HCT116 (cell line): ENCODE data around the gene COL28A1. TPM values are rescaled to one million over a fixed set of nuclear protein-coding genes. Genes with fewer than 3 reads are reported as not detected.

Experiments
- ATAC-seq: fragments of 200-7000 bp; cut with Tn5 transposase; 2 replicates; pipeline ENCODE4 v1.9.1; 2020; ENCODE audit warnings: mild to moderate bottlenecking, moderate library complexity
- BruUV-seq: library from RNA; stranded (reverse); fragments of 400-500 nt; replicated peaks from 2 replicates; lab custom pipeline; 2021; lab: Mats Ljungman, UMichigan
- CTCF ChIA-PET: fragments of 300-600 bp; sonication (Branson Sonifier 250); formaldehyde crosslinking; loops from one replicate; lab custom pipeline; 2021; ENCODE audit warnings: antibody characterized with exemption; lab: Charles Lee
- POLR2A ChIA-PET: fragments of 300-600, 350-600 bp; sonication (Branson Sonifier 250); formaldehyde crosslinking; loops from one replicate; lab custom pipeline; 2021; ENCODE audit warnings: antibody characterized with exemption; lab: Charles Lee
- RAD21 ChIA-PET, 2 experiments: fragments of 300-600 bp; sonication (Branson Sonifier 250); formaldehyde crosslinking; loops; one replicate each; lab custom pipeline; 2023; ENCODE audit warnings: low total read pairs in 2 of 2; ENCODE audit not compliant: uncharacterized antibody in 2 of 2, unreplicated experiment in 2 of 2, low non-redundant PET in 1 of 2; lab: Charles Lee
- DNase-seq: peaks from one replicate; pipeline ENCODE4 v3.0.0-alpha.2; 2010; ENCODE audit warnings: low read depth, low spot score
- H2AFZ ChIP-seq: fragments of 200-600 bp; shearing (Covaris generic), sonication (generic); 2 replicates; pipeline ENCODE4 v1.6.1; 2017; ENCODE audit warnings: low read depth, mixed run types, mixed read lengths, antibody characterized with exemption, low read length; ENCODE audit not compliant: poor library complexity, severe bottlenecking
- H3K27ac ChIP-seq: 2 replicates; pipeline ENCODE4 v1.5.1; 2012; ENCODE audit warnings: low read depth, low read length
- H3K27me3 ChIP-seq: fragments of 200-600 bp; sonication (generic); 2 replicates; pipeline ENCODE4 v1.6.1; 2016; ENCODE audit warnings: mixed run types, low read length, mixed read lengths; ENCODE audit not compliant: insufficient read depth
- H3K36me3 ChIP-seq, 2 experiments: fragments of 200-500 bp in 1 of 2; fragments of 200-600 bp in 1 of 2; sonication (Bioruptor generic) in 1 of 2; sonication (generic) in 1 of 2; 2 replicates each; pipeline versions ENCODE4 v1.5.1 to v1.6.1; 2014 to 2016; ENCODE audit warnings: low read length in 2 of 2, inconsistent platforms in 1 of 2, mixed read lengths in 1 of 2, mixed run types in 1 of 2; ENCODE audit not compliant: insufficient read depth in 2 of 2, control insufficient read depth in 1 of 2
- H3K4me1 ChIP-seq, 2 experiments: fragments of 200-600 bp in 1 of 2; sonication (generic) in 1 of 2; 2 replicates each; pipeline versions ENCODE4 v1.5.1 to v1.6.1; 2012 to 2017; ENCODE audit warnings: low read length in 2 of 2, inconsistent platforms in 1 of 2, mild to moderate bottlenecking in 1 of 2, mixed read lengths in 1 of 2, mixed run types in 1 of 2, moderate library complexity in 1 of 2; ENCODE audit not compliant: insufficient read depth in 2 of 2, control insufficient read depth in 1 of 2
- H3K4me2 ChIP-seq: fragments of 200-600 bp; sonication (generic); 2 replicates; pipeline ENCODE4 v1.6.1; 2017; ENCODE audit warnings: mixed run types, low read length, mixed read lengths
- H3K4me3 ChIP-seq, 2 experiments: fragments of 200-600 bp in 1 of 2; sonication (generic) in 1 of 2; replicated peaks in 1 of 2; 2 replicates each; pipeline ENCODE4 v1.5.1; 2011 to 2016; ENCODE audit warnings: low read length in 2 of 2, control low read depth in 1 of 2, low read depth in 1 of 2, mild to moderate bottlenecking in 1 of 2, mixed read lengths in 1 of 2, mixed run types in 1 of 2
- H3K79me2 ChIP-seq: fragments of 200-600 bp; sonication (generic); 2 replicates; pipeline ENCODE4 v1.6.1; 2017; ENCODE audit warnings: mild to moderate bottlenecking, mixed run types, low read length, moderate library complexity, mixed read lengths; ENCODE audit not compliant: insufficient read depth
- H3K9ac ChIP-seq: fragments of 200-600 bp; sonication (generic); 2 replicates; pipeline ENCODE4 v1.6.1; 2016; ENCODE audit warnings: low read length, mixed read lengths
- H3K9me2 ChIP-seq: fragments of 200-600 bp; sonication (generic), shearing (Covaris generic); 2 replicates; pipeline ENCODE4 v1.6.1; 2017; ENCODE audit warnings: mixed run types, mild to moderate bottlenecking, moderate library complexity; ENCODE audit not compliant: insufficient read depth
- H3K9me3 ChIP-seq, 2 experiments: fragments of 200-500 bp in 1 of 2; fragments of 200-600 bp in 1 of 2; sonication (Bioruptor generic) in 1 of 2; sonication (generic) in 1 of 2; 2 replicates each; pipeline ENCODE4 v1.6.1; 2014 to 2017; ENCODE audit warnings: low read length in 2 of 2, mixed read lengths in 2 of 2, inconsistent platforms in 1 of 2, low read depth in 1 of 2, mild to moderate bottlenecking in 1 of 2, mixed run types in 1 of 2, moderate library complexity in 1 of 2; ENCODE audit not compliant: control insufficient read depth in 1 of 2, insufficient read depth in 1 of 2
- H4K20me1 ChIP-seq: fragments of 200-600 bp; sonication (generic), shearing (Covaris generic); 2 replicates; pipeline ENCODE4 v1.6.1; 2017; ENCODE audit warnings: mixed run types, mild to moderate bottlenecking, moderate library complexity; ENCODE audit not compliant: insufficient read depth
- CBX3 ChIP-seq: IDR thresholded peaks from 2 replicates; pipeline ENCODE4 v1.6.1; 2012; ENCODE audit warnings: low read depth
- CEBPB ChIP-seq: IDR thresholded peaks from 2 replicates; pipeline ENCODE4 v1.6.1; 2012; ENCODE audit warnings: low read depth
- EGR1 ChIP-seq: IDR thresholded peaks from 2 replicates; pipeline ENCODE4 v1.6.1; 2012; ENCODE audit warnings: low read depth
- EZH2 ChIP-seq: fragments of 200-600 bp; sonication (generic); IDR thresholded peaks from 2 replicates; pipeline ENCODE4 v1.6.1; 2017; ENCODE audit warnings: antibody characterized with exemption, mixed run types
- EZH2phosphoT487 ChIP-seq: fragments of 200-600 bp; IDR thresholded peaks from 2 replicates; pipeline ENCODE4 v1.6.1; 2018; ENCODE audit warnings: antibody characterized with exemption, borderline replicate concordance
- FOSL1 ChIP-seq: IDR thresholded peaks from 2 replicates; pipeline ENCODE4 v1.6.1; 2012; ENCODE audit warnings: low read depth
- JUND ChIP-seq: IDR thresholded peaks from 2 replicates; pipeline ENCODE4 v1.6.1; 2012
- POLR2A ChIP-seq: IDR thresholded peaks from 2 replicates; pipeline ENCODE4 v1.7.0; 2011; ENCODE audit warnings: borderline replicate concordance; ENCODE audit not compliant: insufficient read depth, insufficient read length; ENCODE audit errors: extremely low read depth
- POLR2AphosphoS5 ChIP-seq: IDR thresholded peaks from 2 replicates; pipeline ENCODE4 v1.6.1; 2011; ENCODE audit warnings: mild to moderate bottlenecking, low read depth, low read length, moderate library complexity
- SP1 ChIP-seq: IDR thresholded peaks from 2 replicates; pipeline ENCODE4 v1.6.1; 2012; ENCODE audit warnings: low read depth
- SRF ChIP-seq: IDR thresholded peaks from 2 replicates; pipeline ENCODE4 v1.6.1; 2012; ENCODE audit warnings: low read depth
- TCF7L2 ChIP-seq: IDR thresholded peaks from 2 replicates; pipeline ENCODE4 v1.7.0; 2011; ENCODE audit warnings: borderline replicate concordance, inconsistent platforms; ENCODE audit not compliant: insufficient read depth, insufficient read length; ENCODE audit errors: extremely low read depth
- YY1 ChIP-seq: IDR thresholded peaks from 2 replicates; pipeline ENCODE4 v1.6.1; 2011; ENCODE audit warnings: low read length, low read depth, moderate library complexity, mild to moderate bottlenecking; ENCODE audit not compliant: insufficient replicate concordance; ENCODE audit errors: extremely low read depth
- ZFX ChIP-seq: fragments of 450-650 bp; IDR thresholded peaks from 2 replicates; pipeline ENCODE4 v1.6.1; 2017
- ZNF274 ChIP-seq: fragments of 200-500 bp; sonication (Bioruptor generic); IDR thresholded peaks from 2 replicates; pipeline ENCODE4 v1.6.1; 2014; ENCODE audit warnings: mild to moderate bottlenecking, low read depth, low read length, inconsistent platforms
- intact Hi-C: fragments of 100-400 bp; cut with micrococcal nuclease; formaldehyde crosslinking; loops from 2 replicates; pipeline ENCODE4 v1.10.0; 2022
- total RNA-seq: library from RNA; stranded (reverse); gene quantifications from one replicate; pipeline ENCODE4 v1.2.1, GENCODE V29; 2021; ENCODE audit not compliant: unreplicated experiment
- TF ChIP-seq, protein P1 (sequence below), 3 experiments: fragments of 200-600 bp in 1 of 3; sonication (generic) in 1 of 3; IDR thresholded peaks in 2 of 3; conservative IDR thresholded peaks in 1 of 3; 2 replicates each; pipeline ENCODE4 v1.5.1; 2012 to 2017; ENCODE audit warnings: low read depth in 2 of 3, low read length in 2 of 3, antibody characterized with exemption in 1 of 3, borderline replicate concordance in 1 of 3, control low read depth in 1 of 3, mild to moderate bottlenecking in 1 of 3, mixed read lengths in 1 of 3, mixed run types in 1 of 3, moderate library complexity in 1 of 3; ENCODE audit not compliant: insufficient read depth in 1 of 3
- TF ChIP-seq, protein P2 (sequence below): IDR thresholded peaks from 2 replicates; pipeline ENCODE4 v1.6.1; 2012
- TF ChIP-seq, protein P3 (sequence below): IDR thresholded peaks from 2 replicates; pipeline ENCODE4 v1.6.1; 2012

Gene COL28A1
- total RNA-seq, 1 experiment from 2014 or later = 0.12 TPM

DNA sequence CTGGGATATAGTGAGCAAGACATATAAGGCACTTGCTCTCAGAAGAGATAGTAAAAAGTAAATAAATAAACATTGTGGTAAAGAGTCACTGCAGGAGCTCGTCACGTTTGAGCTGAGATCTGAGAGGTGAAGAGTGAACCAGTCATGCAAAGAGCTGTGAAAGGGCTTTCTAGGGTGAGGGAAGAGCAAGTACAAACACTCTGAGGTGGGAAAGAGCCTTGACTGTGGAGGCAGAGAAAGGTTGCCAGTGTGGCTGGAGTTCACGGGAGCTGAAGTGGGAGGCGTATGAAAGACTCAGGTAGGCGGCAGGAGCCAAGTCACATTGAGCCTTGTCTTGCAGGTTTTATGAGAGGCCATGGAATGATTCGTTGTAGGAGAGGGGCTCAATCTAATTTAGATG lies 212.3 kb downstream of the COL28A1 start:
- Histone ChIP-seq H3K79me2 (no peaks in the 10 kb centered on the region), H3K4me3 (no peak overlapping the region), H3K9me3 (no peaks in the 10 kb centered on the region), H3K36me3 (no peaks in the 10 kb centered on the region), H3K9me2 (no peaks in the 10 kb centered on the region), H3K4me1 (no peaks in the 10 kb centered on the region), H3K27ac (no peak overlapping the region), H4K20me1 (no peaks in the 10 kb centered on the region), H3K27me3 (no peaks in the 10 kb centered on the region), H3K4me2 (no peak overlapping the region), H3K9ac (no peak overlapping the region), H2AFZ (no peak overlapping the region)
- ATAC-seq (no peak), DNase-seq (no peak)
- CTCF ChIA-PET = no interaction called here
- RAD21 ChIA-PET = no interaction called here
- no TSS peak for BruUV-seq
- POLR2A ChIA-PET = no interaction called here
- intact Hi-C loops = no loop called here
- TF ChIP-seq CBX3 (no peak), ZNF274 (no peak), EGR1 (no peak), POLR2AphosphoS5 (no peak), TCF7L2 (no peak), CEBPB (no peak), FOSL1 (no peak), EZH2phosphoT487 (no peak), ZFX (no peak), SRF (no peak), SP1 (no peak), POLR2A (no peak), YY1 (no peak), EZH2 (no peak), JUND (no peak)
- TF ChIP-seq, protein P1, sequence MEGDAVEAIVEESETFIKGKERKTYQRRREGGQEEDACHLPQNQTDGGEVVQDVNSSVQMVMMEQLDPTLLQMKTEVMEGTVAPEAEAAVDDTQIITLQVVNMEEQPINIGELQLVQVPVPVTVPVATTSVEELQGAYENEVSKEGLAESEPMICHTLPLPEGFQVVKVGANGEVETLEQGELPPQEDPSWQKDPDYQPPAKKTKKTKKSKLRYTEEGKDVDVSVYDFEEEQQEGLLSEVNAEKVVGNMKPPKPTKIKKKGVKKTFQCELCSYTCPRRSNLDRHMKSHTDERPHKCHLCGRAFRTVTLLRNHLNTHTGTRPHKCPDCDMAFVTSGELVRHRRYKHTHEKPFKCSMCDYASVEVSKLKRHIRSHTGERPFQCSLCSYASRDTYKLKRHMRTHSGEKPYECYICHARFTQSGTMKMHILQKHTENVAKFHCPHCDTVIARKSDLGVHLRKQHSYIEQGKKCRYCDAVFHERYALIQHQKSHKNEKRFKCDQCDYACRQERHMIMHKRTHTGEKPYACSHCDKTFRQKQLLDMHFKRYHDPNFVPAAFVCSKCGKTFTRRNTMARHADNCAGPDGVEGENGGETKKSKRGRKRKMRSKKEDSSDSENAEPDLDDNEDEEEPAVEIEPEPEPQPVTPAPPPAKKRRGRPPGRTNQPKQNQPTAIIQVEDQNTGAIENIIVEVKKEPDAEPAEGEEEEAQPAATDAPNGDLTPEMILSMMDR (IDR thresholded peaks at IDR 0.05 in 2 of 3, conservative IDR thresholded peaks at IDR 0.05 in 1 of 3; ENCODE audit: borderline replicate concordance in 1 of 3, insufficient read depth in 1 of 3, low read depth in 2 of 3, low read length in 2 of 3) = no peak
- TF ChIP-seq, protein P2, sequence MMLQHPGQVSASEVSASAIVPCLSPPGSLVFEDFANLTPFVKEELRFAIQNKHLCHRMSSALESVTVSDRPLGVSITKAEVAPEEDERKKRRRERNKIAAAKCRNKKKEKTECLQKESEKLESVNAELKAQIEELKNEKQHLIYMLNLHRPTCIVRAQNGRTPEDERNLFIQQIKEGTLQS = no peak
- TF ChIP-seq, protein P3, sequence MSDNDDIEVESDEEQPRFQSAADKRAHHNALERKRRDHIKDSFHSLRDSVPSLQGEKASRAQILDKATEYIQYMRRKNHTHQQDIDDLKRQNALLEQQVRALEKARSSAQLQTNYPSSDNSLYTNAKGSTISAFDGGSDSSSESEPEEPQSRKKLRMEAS = no peak
